ENCODE results near the gene LDLR. TPM values are rescaled to one million over a fixed set of nuclear protein-coding genes. Genes with fewer than 3 reads are reported as not detected.
A peak's percentile ranks its signal among the peaks of the same experiment; 100 is the strongest.
"Not testable (repeated sequence)": the region's sequence is repeated elsewhere in the genome, so short reads cannot be mapped to it uniquely, and the experiment has no call there.

The LDLR gene
- total RNA-seq, 1 donor from 2014 or later: 8.2 TPM

DNA sequence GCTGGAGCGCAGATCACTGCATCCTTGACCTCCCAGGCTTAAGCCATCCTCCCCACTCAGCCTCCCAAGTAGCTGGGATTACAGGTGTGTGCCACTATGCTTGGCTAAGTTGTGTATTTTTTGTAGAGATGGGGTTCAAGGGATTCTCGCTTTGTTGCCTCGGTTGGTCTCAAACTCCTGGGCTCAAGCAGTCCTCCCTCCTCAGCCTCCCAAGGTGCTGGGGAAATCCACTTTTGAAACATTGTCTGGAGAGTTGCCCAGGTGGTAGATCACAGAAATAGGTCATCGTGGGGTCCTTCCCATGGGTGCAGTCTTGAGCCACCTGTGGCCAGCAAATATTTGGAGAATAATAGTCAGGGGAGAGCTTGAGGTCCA lies 5.2 kb downstream of the LDLR start:
- H3K36me3 ChIP-seq: peaks cover 4% of the 10 kb centered on the region
- H3K4me1 ChIP-seq: peaks cover 79% of the 10 kb centered on the region
- no peak for TF ChIP-seq CTCF (IDR thresholded peaks at IDR 0.05; ENCODE audit: borderline replicate concordance)
- peaks cover 7% of the 10 kb centered on the region for H3K9me3 ChIP-seq (replicated peaks)
- intact Hi-C loops (cut with micrococcal nuclease): no loop called here
- H3K4me3 ChIP-seq: no peak overlapping the region
- no peak for DNase-seq
- peak overlapping the region; percentile 95 for H3K27ac ChIP-seq (replicated peaks)
- no peaks in the 10 kb centered on the region for H3K27me3 ChIP-seq (ENCODE audit: low read depth)

GRCh38 chr19:11096210-11096841 lies 7.1 kb downstream of the LDLR start:
- Histone ChIP-seq H3K36me3 (peaks cover 14% of the 10 kb centered on the region), H3K4me3 (no peak overlapping the region), H3K27ac (replicated peaks) (peak overlapping the region; percentile 95), H3K9me3 (replicated peaks) (peaks cover 7% of the 10 kb centered on the region), H3K4me1 (peaks cover 72% of the 10 kb centered on the region), H3K27me3 (ENCODE audit: low read depth) (no peaks in the 10 kb centered on the region)
- intact Hi-C loops (cut with micrococcal nuclease): no loop called here
- TF ChIP-seq CTCF (IDR thresholded peaks at IDR 0.05; ENCODE audit: borderline replicate concordance): no peak
- DNase-seq: peak; percentile 68

- DNase-seq; H3K4me3 ChIP-seq; intact Hi-C loops (cut with micrococcal nuclease); H3K27me3 ChIP-seq (ENCODE audit: low read depth); H3K9me3 ChIP-seq (replicated peaks): not testable (repeated sequence)
- peak overlapping the region; percentile 95 for H3K27ac ChIP-seq (replicated peaks)
- peaks cover 61% of the 10 kb centered on the region for H3K4me1 ChIP-seq
- peaks cover 22% of the 10 kb centered on the region for H3K36me3 ChIP-seq
These were observed 8.1 kb downstream of the LDLR start for GRCh38 chr19:11097367-11097766.

- H3K27me3 ChIP-seq (ENCODE audit: low read depth): no peaks in the 10 kb centered on the region
- intact Hi-C loops (cut with micrococcal nuclease): no loop called here
- no peak for DNase-seq
- peaks cover 7% of the 10 kb centered on the region for H3K9me3 ChIP-seq (replicated peaks)
- H3K27ac ChIP-seq (replicated peaks): no peak overlapping the region
- peaks cover 52% of the 10 kb centered on the region for H3K4me1 ChIP-seq
- H3K36me3 ChIP-seq: peaks cover 32% of the 10 kb centered on the region
- no peak overlapping the region for H3K4me3 ChIP-seq
- no peak for TF ChIP-seq CTCF (IDR thresholded peaks at IDR 0.05; ENCODE audit: borderline replicate concordance)
These were observed 9.1 kb downstream of the LDLR start for GRCh38 chr19:11098327-11098726.

DNA sequence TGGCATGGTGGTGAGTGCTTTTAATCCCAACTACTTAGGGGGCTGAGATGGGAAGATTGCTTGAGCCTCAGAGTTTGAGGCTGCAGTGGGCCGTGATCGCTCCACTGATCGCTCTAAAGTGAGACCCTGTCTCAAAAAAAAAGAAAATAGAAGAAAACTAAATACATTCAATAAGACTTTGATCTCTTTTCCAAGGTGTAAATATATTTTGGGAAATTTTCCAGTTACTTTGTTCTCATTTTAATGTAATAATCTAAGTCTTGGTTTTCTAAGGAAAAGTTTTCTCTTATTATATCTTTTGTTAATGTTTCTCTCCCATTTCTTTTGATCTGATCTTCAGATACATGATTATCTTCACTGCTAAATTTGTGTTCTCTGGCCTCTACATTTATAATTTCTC lies 9.6 kb downstream of the LDLR start:
- Histone ChIP-seq H3K4me3 (no peak overlapping the region), H3K27ac (replicated peaks) (no peak overlapping the region), H3K27me3 (ENCODE audit: low read depth) (no peaks in the 10 kb centered on the region), H3K4me1 (peaks cover 46% of the 10 kb centered on the region), H3K9me3 (replicated peaks) (peaks cover 7% of the 10 kb centered on the region), H3K36me3 (peaks cover 37% of the 10 kb centered on the region)
- DNase-seq: no peak
- TF ChIP-seq CTCF (IDR thresholded peaks at IDR 0.05; ENCODE audit: borderline replicate concordance): no peak
- intact Hi-C loops (cut with micrococcal nuclease): no loop called here

DNA sequence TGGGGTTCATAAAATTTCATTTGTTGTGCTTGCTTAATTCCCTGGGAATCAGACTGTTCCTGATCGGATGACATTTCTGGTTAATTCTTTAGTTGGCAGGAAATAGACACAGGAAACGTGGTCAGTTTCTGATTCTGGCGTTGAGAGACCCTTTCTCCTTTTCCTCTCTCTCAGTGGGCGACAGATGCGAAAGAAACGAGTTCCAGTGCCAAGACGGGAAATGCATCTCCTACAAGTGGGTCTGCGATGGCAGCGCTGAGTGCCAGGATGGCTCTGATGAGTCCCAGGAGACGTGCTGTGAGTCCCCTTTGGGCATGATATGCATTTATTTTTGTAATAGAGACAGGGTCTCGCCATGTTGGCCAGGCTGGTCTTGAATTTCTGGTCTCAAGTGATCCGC lies 10.8 kb downstream of the LDLR start:
- intact Hi-C loops (cut with micrococcal nuclease): no loop called here
- Histone ChIP-seq H3K4me3 (no peak overlapping the region), H3K4me1 (peaks cover 34% of the 10 kb centered on the region), H3K36me3 (peaks cover 45% of the 10 kb centered on the region), H3K27me3 (ENCODE audit: low read depth) (no peaks in the 10 kb centered on the region), H3K9me3 (replicated peaks) (peaks cover 7% of the 10 kb centered on the region), H3K27ac (replicated peaks) (no peak overlapping the region)
- no peak for DNase-seq
- TF ChIP-seq CTCF (IDR thresholded peaks at IDR 0.05; ENCODE audit: borderline replicate concordance): no peak

Measured in left ventricle myocardium inferior (tissue), 1 donor.